ENCODE data around the gene TAOK3. TPM values are rescaled to one million over a fixed set of nuclear protein-coding genes. Genes with fewer than 3 reads are reported as not detected.
A peak's percentile ranks its signal among the peaks of the same experiment; 100 is the strongest.

TAOK3 gene
- polyA plus RNA-seq, 4 donors: 27.5 to 38.9 (median 32.2) TPM

DNA sequence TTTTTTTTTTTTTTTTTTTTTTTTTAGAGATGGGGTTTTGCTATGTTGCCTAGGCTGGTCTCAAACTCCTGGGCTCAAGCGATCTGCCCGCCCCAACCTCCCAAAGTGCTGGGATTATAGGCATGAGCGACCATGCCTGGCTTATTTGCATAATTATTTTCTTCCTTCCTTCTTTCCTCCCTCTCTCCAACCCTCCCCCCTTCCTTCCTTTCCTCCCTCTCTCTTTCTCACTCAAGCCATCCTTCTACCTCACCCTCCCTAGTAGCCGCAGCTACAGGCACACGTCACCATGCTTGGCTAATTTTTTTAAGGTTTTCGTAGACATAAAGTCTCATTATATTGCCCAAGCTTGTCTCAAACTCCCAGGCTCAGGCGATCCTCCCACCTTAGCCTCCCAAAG, 152.9 kb downstream of the TAOK3 start:
- no peak for DNase-seq (ENCODE audit: low read depth in 4 of 4, low spot score in 2 of 4)

DNA sequence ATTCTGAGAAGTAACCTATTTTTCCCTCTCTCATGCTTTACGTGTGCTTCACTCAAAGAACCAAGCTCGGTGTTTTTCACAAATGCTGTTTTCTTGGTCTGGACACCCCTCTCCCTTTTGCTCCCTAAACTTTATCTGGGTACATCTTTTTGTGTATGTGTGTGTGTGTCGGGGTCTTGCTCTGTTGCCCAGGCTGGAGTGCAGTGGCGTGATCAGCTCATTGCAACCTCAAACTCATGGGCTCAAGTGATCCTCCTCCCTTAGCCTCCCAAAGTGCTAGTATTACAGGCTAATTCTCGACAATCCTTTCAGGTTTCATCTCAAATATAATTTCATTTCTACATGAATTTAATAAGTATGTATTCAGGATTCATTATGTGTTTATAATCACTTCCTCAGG, 153.6 kb downstream of the TAOK3 start:
- DNase-seq (ENCODE audit: low read depth in 4 of 4, low spot score in 2 of 4): no peak

DNA sequence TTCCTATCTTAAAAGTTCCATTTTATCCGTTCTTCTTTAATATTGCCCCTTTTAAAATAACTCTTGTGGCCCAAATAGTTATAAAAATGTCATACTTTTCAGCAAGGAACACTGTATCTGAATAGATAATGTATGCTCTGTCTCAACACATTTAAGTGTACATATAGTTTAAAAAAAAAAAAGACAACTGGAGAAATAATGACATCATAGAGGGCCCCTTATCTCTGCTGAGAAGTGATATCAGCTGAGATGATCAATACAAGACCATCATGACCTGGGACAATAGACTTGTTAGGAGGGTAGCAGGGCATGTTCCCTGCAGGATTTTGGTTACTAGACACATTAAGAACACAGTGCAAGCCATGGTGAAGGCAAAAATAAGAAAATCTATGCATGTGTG, 159.3 kb downstream of the TAOK3 start:
- no peak for DNase-seq (ENCODE audit: low read depth in 4 of 4, low spot score in 2 of 4)

DNA sequence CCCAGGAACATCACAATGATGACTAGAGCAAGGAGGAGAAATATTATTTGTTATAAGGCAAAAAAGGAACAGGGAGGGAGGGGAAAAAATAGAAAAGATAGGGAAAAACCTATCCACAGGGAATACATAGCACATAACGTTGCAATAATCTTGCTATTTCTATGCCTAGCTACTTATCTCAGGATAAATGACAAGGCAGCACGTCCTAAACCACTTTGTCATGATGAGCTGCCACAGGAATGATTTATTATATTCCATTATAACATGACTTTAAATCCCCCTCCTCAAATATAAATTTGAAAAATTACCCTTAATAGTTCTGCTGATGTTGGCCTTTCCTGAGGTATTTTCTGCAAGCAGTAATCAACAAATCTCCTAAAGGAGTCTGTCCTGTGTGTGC, 160.1 kb downstream of the TAOK3 start:
- DNase-seq (ENCODE audit: low read depth in 4 of 4, low spot score in 2 of 4): no peak

DNA sequence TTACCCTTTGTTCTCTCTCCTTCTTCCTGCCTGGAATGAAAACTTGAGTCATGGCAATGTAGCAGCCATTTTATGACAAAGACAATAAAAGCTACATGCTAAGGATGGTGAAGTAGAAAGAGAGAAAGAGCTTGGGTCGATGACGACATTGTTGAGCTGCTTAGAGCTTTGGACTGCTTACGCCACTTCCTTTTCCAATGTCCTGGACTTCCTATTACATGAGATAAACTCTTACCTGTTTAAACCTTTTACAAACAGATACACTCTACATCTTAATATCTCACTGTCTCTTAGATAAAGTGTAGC, 166.6 kb downstream of the TAOK3 start:
- no peak for DNase-seq (ENCODE audit: low read depth in 4 of 4, low spot score in 2 of 4)

DNA sequence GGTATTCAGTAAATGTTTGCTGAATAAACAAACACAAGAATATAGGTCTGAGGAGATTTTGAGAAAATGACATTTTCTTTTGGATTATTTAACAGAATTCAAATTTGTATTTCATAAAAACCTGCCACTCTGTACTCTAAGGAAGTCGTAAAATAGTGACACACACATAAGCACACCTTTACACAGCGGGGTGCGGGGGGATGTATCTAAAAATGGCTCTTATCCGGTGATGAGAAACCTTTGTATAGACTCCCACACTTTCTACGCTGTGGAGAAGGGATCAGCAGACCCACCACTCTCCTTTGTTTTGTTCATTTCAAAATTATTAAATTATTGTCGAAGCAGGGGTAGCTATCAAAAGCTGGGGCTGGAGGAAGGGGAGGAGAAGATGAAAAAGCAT, 178.7 kb downstream of the TAOK3 start:
- no peak for DNase-seq (ENCODE audit: low read depth in 4 of 4, low spot score in 2 of 4)

DNA sequence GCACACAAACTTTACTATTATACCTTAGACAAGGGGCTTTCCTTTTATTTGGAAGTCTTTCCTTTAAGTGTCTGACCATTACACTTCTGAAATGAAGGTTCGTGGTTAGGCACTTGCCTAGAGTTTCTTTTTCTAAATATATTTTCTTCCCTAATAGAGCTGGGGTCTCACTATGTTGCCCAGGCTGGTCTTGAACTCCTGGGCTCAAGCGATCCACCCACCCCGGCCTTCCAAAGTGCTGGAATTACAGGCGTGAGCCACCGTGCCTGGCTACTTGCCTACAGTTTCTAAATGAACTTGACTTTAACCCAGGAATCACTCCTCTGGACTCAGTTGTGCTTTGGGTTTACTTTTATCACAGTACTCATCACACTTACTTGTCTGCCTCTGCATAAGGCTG, 179.2 kb downstream of the TAOK3 start:
- no peak for DNase-seq (ENCODE audit: low read depth in 4 of 4, low spot score in 2 of 4)

DNA sequence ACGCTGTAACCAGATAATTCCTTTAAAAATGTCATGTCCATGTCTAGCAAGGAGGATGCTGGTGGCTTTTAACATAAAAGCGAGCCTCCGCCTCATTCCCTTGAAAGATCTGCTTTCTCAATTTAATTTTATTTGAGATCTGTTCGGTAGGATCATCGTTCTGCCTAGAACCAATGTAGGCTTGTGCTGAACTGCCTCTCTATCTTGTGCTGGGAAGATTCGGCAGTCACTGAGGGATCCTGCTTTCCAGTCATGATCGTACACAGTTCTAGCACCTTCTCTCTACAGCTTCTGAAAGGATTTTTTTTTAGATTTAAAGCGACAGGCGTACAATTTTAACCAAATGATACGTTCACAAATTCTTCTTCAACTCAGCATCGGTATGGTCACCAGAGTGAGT, 182.4 kb downstream of the TAOK3 start:
- peak in 2 of 4 donors; percentile 15 to 64 for DNase-seq (ENCODE audit: low read depth in 4 of 4, low spot score in 2 of 4)

DNA sequence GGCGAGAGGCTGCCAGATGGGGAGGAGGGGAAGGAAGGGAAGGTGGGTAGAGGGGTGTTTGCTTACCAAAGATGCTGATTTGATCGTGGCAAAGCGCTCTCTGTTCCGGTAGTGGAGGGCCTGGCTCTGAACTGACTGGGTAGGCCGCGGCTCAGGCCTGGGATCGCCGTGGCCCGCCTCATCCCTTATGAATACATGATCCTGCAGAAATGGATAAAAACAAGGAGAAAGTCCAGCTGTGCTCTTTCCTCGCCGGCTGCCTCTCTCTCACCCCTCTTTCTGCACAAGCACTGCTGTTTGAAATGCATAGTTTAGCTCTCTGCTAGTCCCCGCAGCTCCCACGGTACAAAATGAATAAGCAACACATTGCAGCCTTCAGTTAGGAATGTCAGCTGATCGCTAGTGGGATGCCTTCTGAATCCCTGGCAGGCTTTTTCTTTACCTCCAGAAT, 182.9 kb downstream of the TAOK3 start:
- peak in 2 of 4 donors; percentile 41 to 50 for DNase-seq (ENCODE audit: low read depth in 4 of 4, low spot score in 2 of 4)

DNA sequence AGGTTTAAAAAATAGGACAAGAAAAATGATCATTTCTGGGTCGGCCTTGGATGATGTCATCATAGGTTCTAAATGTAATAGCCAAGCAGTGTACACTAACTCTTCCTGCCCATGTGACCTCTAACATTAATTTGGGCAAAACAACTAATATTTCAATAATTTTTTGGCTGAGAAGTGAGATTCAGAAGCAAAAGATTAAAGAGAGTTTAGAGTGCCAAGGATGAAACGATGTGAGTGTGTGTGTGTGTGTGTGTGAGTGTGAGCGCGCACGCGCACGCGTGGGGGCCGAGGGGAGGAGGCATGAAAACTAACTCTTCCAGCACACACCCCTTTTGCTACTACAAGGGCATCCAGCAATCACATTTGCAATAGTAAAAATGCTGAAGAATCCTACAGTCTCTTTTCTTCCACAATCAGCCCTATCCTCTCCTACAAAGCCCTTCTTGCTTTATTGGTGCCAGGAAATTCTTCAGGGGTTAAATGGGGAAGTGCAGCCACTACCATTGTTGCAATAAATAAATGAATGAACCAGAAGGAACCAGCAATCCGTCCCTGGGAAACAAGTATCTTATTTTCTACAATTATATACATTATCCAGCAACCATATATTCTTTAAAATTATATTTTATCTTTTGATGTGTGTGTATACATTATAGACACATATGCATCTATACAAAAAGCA, 183.9 kb downstream of the TAOK3 start:
- DNase-seq (ENCODE audit: low read depth in 4 of 4, low spot score in 2 of 4): peak in 2 of 4 donors; percentile 31 to 48

DNA sequence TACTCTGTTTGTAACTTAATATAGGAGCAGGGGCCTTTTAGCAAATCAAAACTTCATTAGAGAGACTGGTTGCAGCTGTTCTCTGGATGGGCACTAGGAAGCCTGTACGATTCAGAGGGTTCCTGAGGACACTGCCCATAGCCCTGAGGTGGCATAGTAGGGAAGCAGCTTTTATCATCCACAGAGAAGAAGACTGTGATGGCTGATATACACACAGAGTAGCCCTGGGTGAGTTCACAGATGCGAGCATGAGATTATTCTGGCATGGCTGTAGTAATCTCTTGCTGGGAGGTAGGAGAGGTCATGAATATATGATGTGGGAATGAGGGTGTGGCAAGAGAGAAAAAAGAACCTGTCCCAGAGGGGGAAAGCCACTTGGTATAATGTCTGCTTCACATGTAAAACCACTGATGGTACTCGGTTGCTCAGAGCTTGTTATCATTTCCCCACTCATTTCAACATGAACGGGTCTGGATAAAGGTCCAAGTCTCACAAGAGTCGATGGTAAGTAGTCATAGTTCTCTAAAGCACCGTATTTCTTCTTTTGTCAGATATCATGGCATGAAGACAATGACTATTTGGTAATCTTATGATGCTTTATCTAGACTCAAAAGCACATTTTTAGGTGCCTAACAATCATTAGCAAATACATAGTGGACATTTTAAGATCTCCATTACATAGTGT, 184.8 kb downstream of the TAOK3 start:
- peak in 1 of 4 donors; percentile 16 for DNase-seq (ENCODE audit: low read depth in 4 of 4, low spot score in 2 of 4)

DNA sequence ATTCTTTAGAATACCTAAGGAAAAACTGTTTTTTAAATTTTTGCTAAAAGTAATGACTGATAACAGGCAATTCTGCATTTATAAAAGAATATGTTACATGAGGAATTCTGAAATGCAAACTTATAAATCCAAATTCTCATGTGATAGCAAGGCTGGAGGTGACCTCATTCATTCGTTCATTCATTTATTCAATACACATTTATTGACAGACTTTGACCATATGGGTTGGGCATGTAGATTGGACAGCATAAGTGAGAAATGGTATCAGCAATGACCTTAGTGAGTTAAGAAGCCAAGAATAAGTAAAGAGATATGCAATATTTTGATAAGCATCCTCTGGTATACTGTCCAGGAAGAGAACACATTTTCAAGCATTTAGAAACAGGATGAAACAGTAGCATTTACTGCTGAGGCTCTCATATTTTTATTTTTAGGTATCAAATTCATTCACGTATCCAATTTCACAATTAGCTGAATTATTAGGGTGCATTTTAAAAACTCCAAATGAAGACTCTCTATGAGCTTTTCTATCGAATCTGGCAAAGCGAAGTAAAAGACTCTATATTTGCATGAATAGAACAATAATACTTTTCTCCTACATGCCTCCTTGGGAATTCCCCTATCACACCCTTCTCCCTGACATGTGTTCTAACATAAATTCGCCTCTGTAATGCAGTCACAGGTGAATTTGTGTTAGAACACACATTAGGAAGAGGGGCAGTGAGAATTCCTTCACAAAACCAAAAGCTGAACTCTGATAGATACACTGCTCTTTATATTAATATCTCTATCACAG, 186.9 kb downstream of the TAOK3 start:
- no peak for DNase-seq (ENCODE audit: low read depth in 4 of 4, low spot score in 2 of 4)

DNA sequence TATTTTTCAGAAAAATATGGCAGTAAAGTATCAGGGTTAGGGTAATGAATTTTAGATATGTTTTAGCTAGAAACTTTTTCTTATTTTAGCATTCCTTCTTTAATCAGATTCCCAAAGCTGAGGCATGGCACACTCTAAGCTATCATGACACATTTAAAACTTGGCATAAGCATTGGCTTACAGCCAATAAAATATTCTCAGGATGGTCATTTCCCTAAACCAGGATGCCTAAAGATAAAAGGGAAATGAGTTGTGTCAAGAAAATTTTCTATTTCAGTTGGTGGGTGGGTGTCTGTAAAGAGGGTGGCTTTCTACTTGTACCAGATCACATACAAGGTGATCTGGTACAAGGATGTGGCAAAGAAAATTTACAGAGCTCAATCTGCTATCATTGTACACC, 189.0 kb downstream of the TAOK3 start:
- no peak for DNase-seq (ENCODE audit: low read depth in 4 of 4, low spot score in 2 of 4)

DNA sequence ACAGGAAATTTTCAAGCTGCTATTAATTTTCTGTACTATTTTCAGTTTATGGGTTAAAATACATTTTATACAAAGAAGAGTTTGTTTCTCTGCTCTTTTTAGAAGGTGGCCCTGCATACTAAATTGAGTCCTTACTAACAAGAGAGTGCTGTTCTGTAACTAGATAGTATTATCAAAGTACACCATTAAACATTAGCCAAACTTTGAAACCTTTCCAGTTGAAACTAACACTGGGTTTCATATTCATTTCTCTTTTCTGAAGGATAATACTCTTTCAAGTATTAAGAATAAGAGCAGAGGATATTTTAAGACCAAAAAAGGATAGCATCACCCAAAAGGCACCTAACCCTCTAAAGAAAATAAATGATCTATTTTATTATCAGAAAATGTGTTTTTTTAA, 189.6 kb downstream of the TAOK3 start:
- DNase-seq (ENCODE audit: low read depth in 4 of 4, low spot score in 2 of 4): no peak

DNA sequence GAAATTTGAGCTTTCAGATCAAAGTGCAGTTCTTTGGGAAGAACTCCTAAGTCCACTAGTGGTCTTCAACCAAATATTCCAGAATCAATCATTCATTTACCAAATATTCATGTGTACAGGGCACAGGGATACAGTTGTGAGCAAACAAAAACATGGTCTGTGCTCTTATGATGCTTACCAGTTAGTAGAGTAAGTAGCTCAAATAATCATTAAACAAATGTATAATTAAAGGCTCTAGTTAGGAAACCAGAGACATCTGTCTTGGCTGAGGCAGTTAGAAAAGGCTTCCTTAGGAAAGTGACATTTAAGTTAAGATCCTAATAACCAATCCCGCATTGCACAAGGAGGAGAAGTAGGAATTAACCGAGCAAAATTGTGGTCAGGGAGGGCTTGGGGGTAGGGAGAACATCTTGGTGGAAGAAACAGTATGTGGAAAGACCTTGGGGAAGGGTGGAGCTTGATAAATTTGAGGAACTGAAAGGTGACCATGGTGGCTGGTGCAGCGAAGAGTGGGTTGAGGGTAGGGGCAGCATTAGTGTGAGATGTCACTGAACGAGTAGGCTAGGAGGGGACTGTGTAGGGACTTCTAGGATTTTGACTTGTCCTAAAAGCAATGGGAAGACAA, 196.8 kb downstream of the TAOK3 start:
- no peak for DNase-seq (ENCODE audit: low read depth in 4 of 4, low spot score in 2 of 4)

DNA sequence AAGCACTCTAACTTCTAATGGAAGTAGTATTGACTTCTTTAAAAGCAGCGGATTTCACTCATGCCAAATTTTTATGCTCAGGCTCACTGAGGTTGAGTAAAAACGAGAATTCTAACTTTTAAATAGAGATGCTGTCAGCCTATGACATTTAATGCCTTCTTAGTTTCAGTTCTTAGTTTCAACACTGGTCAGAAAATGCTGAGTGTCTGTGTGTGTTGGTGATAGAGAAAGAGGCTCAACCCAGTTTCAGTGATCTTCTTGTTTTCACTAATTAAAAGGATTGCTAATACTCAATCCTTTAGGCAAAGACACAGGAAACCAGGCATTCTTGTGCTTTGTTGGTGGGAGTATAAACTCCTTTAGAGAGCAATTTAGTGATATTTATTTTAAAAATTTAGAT, 205.8 kb downstream of the TAOK3 start:
- no peak for DNase-seq (ENCODE audit: low read depth in 4 of 4, low spot score in 2 of 4)

DNA sequence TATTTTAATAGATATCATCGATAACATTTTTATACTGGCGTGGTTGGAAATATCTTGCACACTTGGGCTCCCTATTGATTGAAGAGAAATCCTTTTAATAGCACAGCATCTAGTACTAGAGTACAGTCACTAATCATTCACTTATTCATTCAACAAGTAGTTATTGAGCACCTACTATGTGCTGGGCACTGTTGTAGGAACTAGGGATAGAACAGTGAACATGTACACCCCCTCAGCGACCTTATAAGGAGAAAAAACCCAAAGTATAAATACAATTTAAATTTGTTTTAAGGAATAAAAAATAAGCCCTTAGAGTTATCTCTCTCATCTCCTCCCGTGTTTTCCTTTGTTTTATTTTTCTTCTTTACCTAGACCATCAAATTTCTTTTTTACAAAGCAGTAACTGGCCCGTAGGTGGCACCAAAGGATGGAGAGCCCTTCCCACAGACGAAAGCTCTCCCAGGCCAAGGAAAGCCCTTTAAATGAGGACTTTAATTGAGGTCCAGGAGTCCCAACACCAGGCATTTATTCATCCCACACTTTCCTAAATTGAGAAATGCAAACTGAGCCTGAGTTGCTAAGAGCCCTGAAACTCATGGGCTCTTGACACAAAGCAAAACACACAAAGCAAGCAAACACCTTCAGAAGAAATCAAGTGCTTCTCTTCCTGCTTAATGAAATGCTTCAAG, 207.8 kb downstream of the TAOK3 start:
- peak in 1 of 4 donors; percentile 21 for DNase-seq (ENCODE audit: low read depth in 4 of 4, low spot score in 2 of 4)

DNA sequence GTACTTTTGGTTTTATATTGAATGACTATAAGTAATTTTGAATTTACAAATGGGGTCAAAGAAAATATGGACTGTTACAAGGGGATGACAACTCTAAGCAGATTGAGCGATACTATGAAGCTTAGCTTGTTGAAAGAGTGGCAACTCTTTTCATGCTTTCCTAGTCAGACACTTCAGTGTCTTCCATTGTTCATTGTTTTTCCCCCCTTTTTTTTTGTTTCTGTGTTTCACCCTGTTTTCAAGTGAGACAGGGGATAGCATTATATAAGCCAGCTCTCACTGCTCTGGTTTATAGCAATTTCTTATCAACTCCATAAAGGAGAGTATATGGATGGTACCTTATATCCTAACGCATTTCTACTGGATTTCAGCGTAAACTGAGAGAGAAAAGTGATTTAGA, 212.2 kb downstream of the TAOK3 start:
- DNase-seq (ENCODE audit: low read depth in 4 of 4, low spot score in 2 of 4): no peak

DNA sequence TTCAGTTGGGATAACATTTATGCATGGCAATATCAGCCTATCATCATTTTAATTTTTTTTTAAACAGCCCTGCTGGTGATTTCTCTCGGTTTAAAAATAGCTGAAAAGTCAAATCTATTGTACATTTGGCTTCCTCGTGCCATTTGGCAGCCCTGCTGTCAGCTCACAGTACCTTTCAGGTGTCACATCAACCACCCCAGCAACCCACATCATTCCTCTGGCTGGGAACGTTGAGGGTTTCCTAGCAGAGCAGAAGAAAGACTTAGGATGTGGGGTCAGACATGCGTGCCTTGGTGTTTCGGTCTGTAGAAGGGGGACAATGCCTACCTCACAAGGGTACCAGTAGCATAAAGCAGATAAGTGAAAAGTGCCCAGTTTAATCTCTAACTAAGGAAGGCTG, 221.0 kb downstream of the TAOK3 start:
- DNase-seq (ENCODE audit: low read depth in 4 of 4, low spot score in 2 of 4): no peak

DNA sequence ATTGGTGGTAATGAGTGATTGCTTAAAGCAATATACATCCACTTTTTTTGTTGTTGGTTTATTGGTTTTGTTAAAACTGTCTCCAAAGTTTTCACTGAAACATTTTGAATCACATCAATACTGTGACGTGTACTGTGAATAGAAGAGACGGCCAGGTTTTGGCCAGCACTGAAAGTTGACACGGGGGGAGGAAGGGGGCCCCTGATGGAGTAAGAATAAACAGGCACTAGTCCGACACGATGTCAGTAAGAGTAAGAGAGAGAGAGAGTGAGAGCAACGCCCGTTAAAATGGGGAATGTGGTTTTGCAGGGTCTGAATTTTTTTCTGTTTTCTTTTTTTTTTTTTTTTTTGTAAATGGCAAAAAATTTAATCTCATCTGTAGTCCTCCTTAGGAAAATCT, 222.1 kb downstream of the TAOK3 start:
- no peak for DNase-seq (ENCODE audit: low read depth in 4 of 4, low spot score in 2 of 4)

DNA sequence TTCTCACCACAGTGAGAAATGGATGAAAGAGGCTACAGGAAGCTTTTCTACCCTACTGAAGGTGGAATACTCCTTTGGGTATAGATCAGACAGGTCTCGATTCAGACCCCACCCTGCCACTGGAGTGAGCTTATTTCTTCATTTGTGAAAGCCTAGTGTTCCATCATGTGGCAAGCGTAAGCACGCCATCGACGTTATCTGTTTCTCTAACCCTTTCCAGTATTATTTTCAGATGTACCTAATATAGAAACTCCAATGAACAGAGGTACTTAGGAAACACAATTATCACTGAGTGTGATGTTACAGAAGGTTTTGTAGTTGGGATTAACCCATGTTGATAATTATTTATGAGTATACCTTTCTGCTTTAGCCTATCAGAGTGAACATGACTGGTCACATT, 224.4 kb downstream of the TAOK3 start:
- DNase-seq (ENCODE audit: low read depth in 4 of 4, low spot score in 2 of 4): no peak

Measured in left renal cortex interstitium (tissue), 4 donors.